Osteocyte (in vitro differentiated cells): ENCODE results near the gene FGGY. TPM values are rescaled to one million over a fixed set of nuclear protein-coding genes. Genes with fewer than 3 reads are reported as not detected.

ENCODE experiments used
- DNase-seq: peaks from one replicate; pipeline ENCODE4 v3.0.0; 2021; ENCODE audit warnings: mixed read lengths; ENCODE audit not compliant: unreplicated experiment; ENCODE audit errors: extremely low spot score
- H3K27ac Mint-ChIP-seq: one replicate; pipeline ENCODE4 v1.8.0; 2021; ENCODE audit warnings: mild to moderate bottlenecking, mixed read lengths; ENCODE audit not compliant: unreplicated experiment
- H3K27me3 Mint-ChIP-seq: one replicate; pipeline ENCODE4 v1.8.0; 2021; ENCODE audit warnings: mixed read lengths; ENCODE audit not compliant: unreplicated experiment
- H3K36me3 Mint-ChIP-seq: one replicate; pipeline ENCODE4 v1.8.0; 2021; ENCODE audit warnings: mixed read lengths; ENCODE audit not compliant: unreplicated experiment
- H3K4me1 Mint-ChIP-seq: one replicate; pipeline ENCODE4 v1.8.0; 2021; ENCODE audit warnings: mixed read lengths; ENCODE audit not compliant: unreplicated experiment
- H3K4me3 Mint-ChIP-seq: one replicate; pipeline ENCODE4 v1.8.0; 2021; ENCODE audit warnings: mild to moderate bottlenecking, moderate library complexity, mixed read lengths; ENCODE audit not compliant: unreplicated experiment
- H3K9me3 Mint-ChIP-seq: one replicate; pipeline ENCODE4 v1.8.0; 2021; ENCODE audit warnings: mixed read lengths; ENCODE audit not compliant: unreplicated experiment
- total RNA-seq: library from RNA; stranded (reverse); gene quantifications from 2 replicates; pipeline ENCODE4 v1.2.1, GENCODE V29; 2021
- TF ChIP-seq, protein P1 (sequence below): fragments of 200-600 bp; sonication (generic); IDR thresholded peaks from 2 replicates; pipeline ENCODE4 v1.5.0; 2021; ENCODE audit warnings: antibody characterized with exemption, mild to moderate bottlenecking, moderate library complexity

Gene FGGY
- total RNA-seq, 1 donor from 2014 or later, result 9.1 TPM

DNA sequence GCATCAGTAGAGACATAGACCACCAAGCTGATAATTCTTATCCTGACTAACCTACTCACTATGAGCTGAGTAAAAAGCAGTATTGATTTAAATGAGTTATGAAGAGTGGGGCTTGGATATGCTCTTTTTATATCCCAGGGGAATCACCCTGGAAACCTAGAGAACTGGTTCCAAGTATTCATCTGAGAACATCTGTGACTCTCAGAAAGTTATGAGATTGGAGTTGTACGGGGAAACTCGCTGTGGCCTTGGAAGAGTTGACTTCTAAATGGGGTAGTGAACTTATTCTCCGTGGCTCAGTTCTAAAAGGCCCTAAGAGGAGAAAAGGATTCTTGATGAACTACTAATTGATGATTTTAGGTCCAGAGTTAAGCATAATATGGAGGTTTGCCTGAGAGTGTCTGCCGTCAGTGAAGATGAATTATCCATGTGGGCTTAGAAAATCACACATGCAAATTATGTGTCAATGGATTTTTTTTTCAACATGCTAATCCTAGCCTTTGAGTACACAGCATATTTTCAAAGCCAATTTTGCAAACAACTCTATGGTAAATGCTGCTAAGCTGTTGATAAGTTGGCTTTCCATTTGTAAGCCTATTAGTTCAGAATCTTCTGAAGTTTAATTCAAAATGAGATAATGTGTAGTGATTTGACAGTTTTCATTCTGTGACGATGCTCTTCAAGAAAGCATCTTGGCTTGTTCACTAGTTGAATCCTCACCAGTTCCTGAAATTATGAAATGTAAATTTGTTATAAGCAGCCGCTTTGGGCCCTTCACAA lies 122.7 kb downstream of the FGGY start:
- no peaks in the 10 kb centered on the region for H3K4me1 Mint-ChIP-seq
- peaks cover 5% of the 10 kb centered on the region for H3K9me3 Mint-ChIP-seq
- TF ChIP-seq, protein P1, sequence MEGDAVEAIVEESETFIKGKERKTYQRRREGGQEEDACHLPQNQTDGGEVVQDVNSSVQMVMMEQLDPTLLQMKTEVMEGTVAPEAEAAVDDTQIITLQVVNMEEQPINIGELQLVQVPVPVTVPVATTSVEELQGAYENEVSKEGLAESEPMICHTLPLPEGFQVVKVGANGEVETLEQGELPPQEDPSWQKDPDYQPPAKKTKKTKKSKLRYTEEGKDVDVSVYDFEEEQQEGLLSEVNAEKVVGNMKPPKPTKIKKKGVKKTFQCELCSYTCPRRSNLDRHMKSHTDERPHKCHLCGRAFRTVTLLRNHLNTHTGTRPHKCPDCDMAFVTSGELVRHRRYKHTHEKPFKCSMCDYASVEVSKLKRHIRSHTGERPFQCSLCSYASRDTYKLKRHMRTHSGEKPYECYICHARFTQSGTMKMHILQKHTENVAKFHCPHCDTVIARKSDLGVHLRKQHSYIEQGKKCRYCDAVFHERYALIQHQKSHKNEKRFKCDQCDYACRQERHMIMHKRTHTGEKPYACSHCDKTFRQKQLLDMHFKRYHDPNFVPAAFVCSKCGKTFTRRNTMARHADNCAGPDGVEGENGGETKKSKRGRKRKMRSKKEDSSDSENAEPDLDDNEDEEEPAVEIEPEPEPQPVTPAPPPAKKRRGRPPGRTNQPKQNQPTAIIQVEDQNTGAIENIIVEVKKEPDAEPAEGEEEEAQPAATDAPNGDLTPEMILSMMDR, result no peak
- no peaks in the 10 kb centered on the region for H3K36me3 Mint-ChIP-seq
- DNase-seq, result no peak
- no peaks in the 10 kb centered on the region for H3K27me3 Mint-ChIP-seq
- H3K27ac Mint-ChIP-seq, result no peak overlapping the region
- no peak overlapping the region for H3K4me3 Mint-ChIP-seq

DNA sequence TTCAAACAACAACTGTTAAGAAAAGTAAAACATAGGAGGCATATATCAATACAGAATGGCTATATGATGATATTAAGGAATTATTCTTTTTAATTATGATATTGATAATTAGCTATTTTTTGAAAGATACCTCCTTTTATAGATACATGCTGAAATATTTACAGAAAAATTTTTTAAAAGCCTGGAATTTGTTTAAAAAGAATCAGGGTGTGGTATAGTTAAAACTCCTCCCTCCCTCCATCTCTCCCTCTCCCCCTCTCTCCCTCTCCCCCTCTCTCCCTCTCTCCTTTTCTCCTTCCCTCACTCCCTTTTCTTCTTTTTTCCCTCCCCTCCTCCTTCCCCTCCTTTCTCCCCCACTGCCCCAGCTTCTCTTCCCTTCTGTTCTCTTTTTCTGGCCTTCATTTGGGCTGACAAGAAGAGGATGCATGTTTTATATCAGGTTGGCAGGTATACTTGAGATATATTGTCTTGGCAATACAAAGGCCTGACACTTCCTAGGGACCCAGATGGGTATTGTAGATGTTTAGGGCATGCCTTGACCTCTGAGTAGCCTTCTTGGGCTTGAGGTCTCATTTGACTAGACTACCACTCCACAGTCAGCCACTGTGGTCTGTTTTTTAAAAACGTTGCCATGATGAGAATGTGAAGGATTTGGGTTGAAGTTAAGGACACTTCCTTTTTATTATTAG lies 124.5 kb downstream of the FGGY start:
- Mint-ChIP-seq H3K27ac (no peak overlapping the region), H3K27me3 (no peaks in the 10 kb centered on the region), H3K36me3 (no peaks in the 10 kb centered on the region), H3K4me1 (no peaks in the 10 kb centered on the region), H3K4me3 (no peak overlapping the region), H3K9me3 (no peaks in the 10 kb centered on the region)
- no peak for DNase-seq
- TF ChIP-seq, protein P1, result no peak

DNA sequence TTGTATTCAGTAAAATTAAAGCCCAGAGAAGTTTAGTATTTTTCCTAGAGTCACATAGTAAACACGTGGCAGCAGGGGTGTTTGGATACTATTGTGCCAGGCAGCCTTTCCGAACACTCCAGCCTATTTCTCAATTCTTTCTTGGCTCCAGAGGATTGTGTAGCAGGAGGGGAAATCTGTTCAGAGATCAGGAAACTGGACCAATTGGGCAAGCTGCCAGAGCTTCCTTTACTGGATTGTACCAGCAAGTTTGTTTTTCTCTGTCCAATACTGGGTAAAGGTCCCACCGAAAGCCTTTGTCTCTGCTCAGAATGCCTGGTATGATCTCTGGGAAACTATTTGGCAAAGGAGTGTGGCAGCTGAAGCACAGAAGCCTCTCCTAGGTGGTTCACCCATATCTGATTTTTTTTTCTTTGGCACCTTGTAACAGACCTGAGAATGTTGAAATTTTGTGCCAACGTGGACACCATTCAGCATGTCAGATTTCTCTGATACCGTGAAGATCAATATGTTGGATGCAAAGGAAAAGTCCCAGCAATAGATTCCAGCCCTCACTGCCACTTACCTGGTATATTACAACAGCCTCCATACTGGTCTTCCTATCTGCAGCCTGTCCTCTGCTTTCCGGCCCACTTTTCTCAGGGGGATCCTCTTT lies 126.2 kb downstream of the FGGY start:
- Mint-ChIP-seq H3K27ac (no peak overlapping the region), H3K4me3 (no peak overlapping the region), H3K9me3 (no peaks in the 10 kb centered on the region), H3K36me3 (no peaks in the 10 kb centered on the region), H3K4me1 (no peaks in the 10 kb centered on the region), H3K27me3 (no peaks in the 10 kb centered on the region)
- no peak for DNase-seq
- TF ChIP-seq, protein P1, result no peak

DNA sequence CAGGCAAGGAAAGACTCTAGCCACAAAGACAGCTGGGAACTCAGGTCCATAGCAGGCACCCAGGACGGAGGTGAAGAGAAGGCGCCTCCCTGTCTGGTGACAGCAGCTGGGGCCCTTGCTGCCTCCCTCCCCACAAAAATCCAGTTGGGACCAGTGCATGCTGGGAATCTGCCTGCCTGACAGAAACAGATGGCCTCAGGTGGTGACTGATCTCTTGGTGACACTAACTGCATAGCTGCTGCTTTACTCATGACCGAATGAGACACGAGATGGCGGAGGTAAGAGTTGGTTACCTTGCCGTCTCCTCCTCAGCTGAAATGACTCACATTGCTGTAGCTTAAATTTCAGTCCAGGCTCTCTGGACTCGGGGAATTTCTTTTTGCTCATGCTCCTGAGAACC lies 130.3 kb downstream of the FGGY start:
- no peak for DNase-seq
- no peak overlapping the region for H3K4me3 Mint-ChIP-seq
- H3K27ac Mint-ChIP-seq, result no peak overlapping the region
- no peaks in the 10 kb centered on the region for H3K36me3 Mint-ChIP-seq
- TF ChIP-seq, protein P1, result no peak
- no peaks in the 10 kb centered on the region for H3K27me3 Mint-ChIP-seq
- peaks cover 4% of the 10 kb centered on the region for H3K4me1 Mint-ChIP-seq
- no peaks in the 10 kb centered on the region for H3K9me3 Mint-ChIP-seq

DNA sequence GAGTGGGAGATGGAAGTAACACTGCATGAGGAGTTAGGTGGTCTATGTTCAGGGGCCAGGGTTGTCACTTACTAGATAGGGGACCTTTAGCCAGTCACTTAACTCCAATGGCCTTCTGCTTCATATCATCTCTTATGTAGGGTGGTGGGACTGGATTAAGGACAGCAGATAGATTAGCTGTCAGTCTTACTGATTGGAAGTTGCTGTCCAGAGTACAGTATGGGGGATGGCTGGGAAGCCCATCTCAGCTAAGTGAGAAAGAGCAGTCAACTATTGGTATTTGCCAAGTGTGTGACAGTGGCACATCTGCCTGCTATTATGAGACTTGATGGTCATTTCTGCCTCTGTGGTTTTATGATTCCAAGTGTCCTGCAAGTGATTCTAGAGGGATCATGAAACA lies 130.9 kb downstream of the FGGY start:
- H3K27me3 Mint-ChIP-seq, result no peaks in the 10 kb centered on the region
- no peak overlapping the region for H3K4me3 Mint-ChIP-seq
- DNase-seq, result no peak
- H3K36me3 Mint-ChIP-seq, result no peaks in the 10 kb centered on the region
- H3K27ac Mint-ChIP-seq, result no peak overlapping the region
- TF ChIP-seq, protein P1, result no peak
- peaks cover 7% of the 10 kb centered on the region for H3K4me1 Mint-ChIP-seq
- H3K9me3 Mint-ChIP-seq, result no peaks in the 10 kb centered on the region
